Stimulated activated CD8-positive, alpha-beta memory T cell treated with anti-CD3 and anti-CD28 coated beads, Interleukin-15, amount 100 ng/mL, for 24 hours (primary cell): ENCODE measurements around the gene OLFM4.

Source experiments
- DNase-seq: peaks from one replicate; pipeline ENCODE4 v3.0.0-alpha.2; 2020; ENCODE audit warnings: low read depth

The OLFM4 gene

DNA sequence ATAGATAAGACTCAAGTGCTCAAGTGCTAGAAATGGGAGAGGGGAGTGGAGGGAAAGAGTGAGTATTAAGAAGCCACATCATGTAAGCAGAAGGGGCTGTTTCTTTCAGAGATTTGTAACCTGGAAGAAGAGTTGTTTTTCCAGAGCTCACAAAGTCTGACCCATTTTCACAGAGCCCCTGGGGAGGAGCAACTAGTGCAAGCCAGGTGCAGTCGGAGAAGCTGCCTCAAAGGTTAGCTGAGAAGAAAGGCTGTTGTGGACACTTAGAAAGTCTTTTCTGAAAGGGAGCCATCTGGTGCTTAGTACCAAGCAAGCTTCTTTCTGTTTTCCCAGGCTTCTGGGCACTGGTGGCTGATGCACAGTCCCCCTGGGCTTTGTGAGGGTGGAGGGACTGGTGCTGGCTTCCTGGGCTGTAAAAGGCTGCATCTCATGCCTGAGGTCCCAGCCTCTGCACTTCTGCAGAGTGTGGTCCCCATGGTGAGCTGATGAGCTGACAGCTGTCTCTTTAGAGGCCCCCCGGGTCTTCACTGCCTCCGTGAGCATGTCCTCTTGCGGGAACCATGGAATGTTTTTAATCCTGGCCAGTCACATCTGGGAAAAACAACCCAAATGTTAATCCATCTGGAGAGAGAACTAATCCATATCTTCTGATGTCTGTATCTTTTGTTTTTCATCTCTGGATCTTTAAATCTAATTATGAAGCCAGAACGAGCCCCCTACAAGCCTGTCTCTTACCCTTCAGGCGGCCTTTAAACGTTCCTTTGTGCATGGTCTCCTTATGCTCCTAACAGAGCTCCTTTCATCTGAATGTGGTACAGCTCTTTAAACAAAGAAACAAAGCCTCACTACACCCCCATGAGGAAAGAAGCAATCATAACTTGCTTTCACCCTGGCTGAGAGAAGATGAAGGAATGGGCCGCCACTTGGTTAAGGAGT lies 40.2 kb downstream of the OLFM4 start:
- no peak for DNase-seq

DNA sequence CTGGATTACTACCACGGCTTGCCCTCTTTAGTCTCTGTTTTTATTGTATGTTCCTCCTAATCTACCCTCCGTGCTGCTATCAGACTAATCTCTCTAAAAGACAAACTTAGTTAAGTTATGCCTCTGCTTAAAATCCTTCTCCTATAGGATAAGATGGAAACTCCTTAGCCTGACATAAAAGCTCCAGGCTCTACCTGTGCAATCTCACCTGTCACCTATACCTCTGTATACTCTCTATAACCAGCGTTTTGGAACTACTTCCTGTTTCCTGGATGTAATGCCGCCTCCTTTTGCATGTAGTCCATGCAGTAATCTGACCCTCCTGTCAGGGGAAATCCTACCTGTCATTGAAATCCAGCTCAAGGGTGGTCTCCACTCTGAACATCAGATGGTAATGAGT lies 41.2 kb downstream of the OLFM4 start:
- no peak for DNase-seq

DNA sequence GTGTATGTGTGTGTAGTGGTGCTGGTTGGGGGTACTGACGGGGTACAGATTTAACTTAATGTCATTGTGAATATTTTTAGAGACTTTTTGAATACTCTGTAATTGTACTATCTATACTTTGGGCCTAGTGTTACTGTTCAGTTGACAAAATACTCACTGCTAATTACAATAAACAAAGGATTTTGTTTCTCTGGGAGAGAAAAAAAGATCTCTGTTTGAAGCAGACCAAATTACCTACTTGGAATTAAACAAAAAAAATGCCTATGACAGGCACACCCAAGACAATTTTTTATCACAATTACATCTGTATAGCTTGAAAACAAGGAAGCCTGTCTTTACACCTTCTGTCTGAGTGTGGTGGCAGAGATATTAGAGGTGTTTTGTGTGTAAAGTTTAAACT lies 45.1 kb downstream of the OLFM4 start:
- no peak for DNase-seq

DNA sequence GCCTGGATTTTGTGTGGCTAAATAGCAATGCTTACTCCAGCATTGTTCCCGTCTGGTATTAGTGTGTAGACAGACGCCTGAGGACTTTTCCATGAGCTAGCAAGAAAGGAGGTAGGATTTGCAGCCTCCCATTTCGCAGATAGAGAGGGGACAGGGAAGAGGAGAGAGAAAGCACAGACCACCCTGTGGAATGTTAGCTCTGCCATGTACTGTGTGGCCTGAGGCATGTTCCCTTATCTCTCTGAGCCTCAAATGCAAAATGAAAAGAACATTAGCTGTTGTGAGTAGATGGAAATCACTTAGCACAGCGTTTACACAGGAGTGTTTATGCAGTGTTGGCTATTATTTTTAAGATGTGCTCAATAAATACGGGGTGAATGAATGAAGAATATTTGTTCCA lies 45.5 kb downstream of the OLFM4 start:
- DNase-seq, result no peak

DNA sequence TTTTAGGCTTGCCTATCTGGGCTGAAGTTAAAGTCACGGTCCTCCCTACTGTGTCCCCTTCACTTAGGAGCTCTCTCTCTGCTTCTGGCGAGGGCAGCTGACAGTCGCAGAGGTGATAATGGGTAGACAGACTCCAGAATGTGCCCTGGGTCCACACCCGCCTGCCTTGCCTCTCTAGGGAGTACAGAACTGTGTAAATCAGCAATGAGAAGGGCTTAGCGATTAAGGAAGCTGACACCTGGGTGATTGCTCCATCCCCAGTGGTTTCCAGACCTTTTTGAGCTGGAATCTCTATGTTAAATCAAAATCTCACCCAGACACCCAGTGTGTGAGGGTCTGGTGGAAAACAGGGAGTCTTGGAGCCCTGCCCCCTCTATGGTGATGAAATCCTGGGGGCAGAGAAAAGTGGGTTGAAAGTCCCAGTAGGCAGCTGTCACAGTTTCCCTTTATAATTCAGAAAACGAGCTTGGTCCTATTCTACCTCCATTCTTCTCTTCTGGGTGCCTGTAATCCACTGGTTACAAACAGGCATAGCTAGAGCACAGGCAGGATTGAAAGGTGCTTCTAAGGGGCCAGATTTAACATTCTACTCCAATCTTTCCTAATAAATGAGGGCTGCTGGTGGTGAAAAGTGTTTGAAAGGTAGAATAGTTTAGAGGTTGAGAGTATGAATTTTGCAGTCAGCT lies 46.9 kb downstream of the OLFM4 start:
- DNase-seq, result no peak

DNA sequence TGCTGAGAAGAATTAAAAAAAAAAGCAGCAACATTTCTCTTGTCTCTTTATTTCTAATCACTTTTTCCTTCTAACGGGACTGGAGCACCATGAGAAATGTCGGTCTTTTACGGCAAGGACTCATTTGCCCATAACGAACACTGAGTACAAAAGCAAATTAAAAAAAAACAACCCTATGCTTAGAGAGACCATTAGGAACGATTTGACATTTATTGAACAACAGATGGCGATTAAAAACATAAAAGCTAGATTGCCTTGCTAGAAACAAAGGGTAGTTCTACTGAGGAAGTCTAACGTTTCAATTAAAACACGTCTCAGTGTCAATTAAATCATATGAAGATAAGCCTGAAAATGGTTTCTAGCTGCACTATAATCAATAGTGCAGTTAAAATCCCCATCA lies 51.1 kb downstream of the OLFM4 start:
- no peak for DNase-seq

DNA sequence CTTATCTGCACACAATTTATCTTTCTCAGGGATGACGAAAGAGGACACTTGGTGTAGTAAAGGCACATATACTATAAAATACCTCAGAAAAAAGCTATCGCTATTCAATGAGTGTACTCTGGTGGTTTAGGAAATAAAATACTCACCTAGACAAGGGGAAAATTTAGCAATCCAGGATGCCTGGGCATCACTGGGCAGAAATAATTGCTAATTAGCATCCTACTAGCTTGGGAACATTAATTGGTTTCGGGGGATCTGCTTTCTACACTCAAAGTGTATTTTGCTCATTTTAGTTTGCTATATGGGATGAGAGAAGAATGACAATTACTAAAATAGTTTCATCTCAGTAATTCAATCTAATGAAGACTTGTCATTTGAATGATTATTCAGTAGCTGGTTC lies 60.3 kb downstream of the OLFM4 start:
- no peak for DNase-seq

DNA sequence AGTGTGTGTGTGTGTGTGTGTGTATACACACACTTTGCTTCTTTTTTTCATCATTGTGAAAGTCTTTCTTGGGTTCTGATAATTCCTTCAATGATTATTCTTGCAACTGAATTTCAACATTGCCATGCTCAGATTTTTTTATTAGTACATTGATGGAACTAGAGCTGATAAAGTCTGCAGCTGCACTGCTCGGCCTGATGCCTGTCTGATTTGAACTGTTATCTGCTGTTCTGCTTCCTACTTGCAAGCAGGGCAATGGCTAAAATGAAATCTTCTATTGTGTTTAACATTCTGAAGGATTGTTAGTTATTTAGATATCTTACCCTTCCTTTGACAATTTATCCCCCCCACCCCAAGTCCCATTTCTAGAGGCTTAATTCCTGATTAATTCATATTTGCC lies 61.3 kb downstream of the OLFM4 start:
- no peak for DNase-seq

DNA sequence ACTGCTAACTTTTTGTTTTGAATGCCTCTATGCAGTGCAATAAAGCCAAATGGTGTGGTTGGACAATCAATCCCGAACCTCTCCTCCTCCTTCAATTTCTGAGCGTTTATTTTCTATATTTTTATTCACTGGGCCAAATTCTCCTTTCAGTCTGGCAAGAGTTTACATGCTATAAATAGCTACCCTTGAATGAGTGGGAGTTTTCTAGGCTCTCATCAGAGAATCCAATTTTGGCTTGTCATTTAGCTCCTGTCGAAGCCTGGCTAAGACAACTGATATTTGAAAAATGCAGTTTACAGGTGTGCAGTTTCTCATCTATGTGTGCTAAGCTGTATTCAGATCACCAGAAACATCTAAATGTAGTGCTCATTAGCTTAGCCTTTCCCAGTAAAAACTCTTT lies 61.8 kb downstream of the OLFM4 start:
- no peak for DNase-seq

DNA sequence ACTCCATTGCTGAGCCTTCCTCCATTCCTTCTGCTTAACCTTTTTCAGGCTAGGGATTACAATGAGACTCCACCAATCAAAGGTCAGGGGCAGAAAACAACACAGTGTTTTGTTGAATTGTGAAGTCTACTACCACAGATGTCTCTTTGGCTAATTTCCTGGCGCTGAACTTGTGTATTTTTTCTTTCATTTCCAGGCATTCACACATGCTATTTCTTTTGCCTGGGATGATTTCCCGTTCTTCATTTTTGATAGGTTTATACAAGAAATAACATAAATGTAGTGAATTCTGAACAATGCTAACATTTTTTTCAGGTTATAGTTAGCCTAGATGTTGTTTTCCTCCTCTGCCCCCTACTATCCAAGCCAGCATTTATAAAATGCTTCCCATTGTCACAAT lies 64.3 kb downstream of the OLFM4 start:
- DNase-seq, result no peak

DNA sequence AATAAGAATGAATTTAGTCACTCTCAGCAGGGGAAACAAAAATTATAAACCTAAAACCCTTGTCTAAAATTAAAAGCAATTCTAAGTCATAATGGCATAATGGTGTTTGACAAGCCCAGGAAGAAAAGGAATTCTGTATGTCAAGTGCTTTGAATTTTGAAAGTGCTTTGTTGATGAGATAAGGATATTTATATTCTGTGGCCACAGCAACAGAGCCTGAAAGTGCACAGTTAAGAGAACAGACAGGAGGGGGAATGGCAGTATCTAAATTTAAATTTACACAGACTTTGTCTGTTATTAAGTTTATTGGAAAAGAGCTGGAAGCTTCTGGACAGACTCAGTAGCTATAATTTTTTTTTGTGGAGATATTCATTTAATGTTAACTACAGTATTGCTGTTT lies 69.8 kb downstream of the OLFM4 start:
- no peak for DNase-seq

DNA sequence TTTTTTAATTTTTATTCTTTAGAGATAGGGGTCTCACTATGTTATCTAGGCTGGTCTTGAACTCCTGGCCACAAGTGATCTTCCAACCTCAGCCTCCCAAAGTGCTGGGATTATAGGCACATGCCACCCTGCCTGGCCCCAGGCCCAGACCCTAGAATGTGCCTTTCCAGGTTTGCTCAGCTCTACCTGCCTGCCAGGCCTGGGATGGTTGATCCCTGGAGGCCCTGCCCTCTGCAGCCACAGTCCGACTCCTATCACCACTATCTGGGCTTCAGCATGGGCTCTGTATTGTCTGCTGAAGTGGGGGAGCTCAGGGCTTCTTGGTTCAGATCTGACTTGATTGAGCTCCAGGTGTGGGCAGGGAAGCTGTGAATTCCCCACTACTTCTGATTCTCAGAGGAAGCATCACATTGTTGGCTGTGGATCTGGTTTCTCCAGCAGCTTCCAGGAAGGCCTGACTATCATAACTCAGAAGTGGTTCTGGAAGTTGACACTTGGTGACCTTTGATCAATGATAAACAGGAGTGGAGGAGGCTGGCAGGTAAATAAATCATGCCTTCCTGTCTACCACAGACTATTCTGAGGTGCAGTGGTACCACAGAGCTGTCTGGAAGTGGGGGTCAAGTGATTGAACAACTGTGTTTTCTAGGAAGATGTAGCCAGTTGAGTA lies 71.9 kb downstream of the OLFM4 start:
- no peak for DNase-seq
